H1 (cell line): ENCODE measurements around the gene CRCP. TPM values are rescaled to one million over a fixed set of nuclear protein-coding genes. Genes with fewer than 3 reads are reported as not detected.

Source experiments
- polyA plus RNA-seq, 7 experiments: library from polyadenylated mRNA; depleted of rRNA in 3 of 7; stranded (reverse) in 5 of 7; unstranded in 2 of 7; fragments of >200 nt in 5 of 7; fragments of 200-250 nt in 2 of 7; gene quantifications; 1 replicate in 5 of 7; 2 replicates in 1 of 7; 4 replicates in 1 of 7; pipeline versions ENCODE4 v1.2.1 to v1.2.3, GENCODE V29; 2011 to 2013; ENCODE audit warnings: missing spikeins in 2 of 7, mixed read lengths in 2 of 7
- total RNA-seq: library from RNA; stranded (reverse); fragmentation: NEBNext Ultra II Directional; extraction: Animal tissue kit (Norgen Biotek cat#: 25700); gene quantifications from 2 replicates; pipeline ENCODE4 v1.2.1, GENCODE V29; 2021

CRCP gene
- total and polyA plus RNA-seq, 2 of the 8 experiments (the other 6 are each of a cell fraction or from before 2014, with no cell fraction given) = 15.0 to 29.3 TPM

Other genes starting within 250 kb of the CRCP start
- gene VKORC1L1, start 241.8 kb upstream of the CRCP start, total RNA-seq = 43.9 and 45.3 TPM in 2 replicates
- gene VKORC1L1, start 241.8 kb upstream of the CRCP start, polyA plus RNA-seq (2011; rRNA removed) = 10.6 and 12.7 TPM in 2 replicates
- gene GUSB, start 132.6 kb upstream of the CRCP start, total RNA-seq = 41.4 and 43.6 TPM in 2 replicates
- 71.3 and 107 TPM in 2 replicates for gene GUSB, start 132.6 kb upstream of the CRCP start, polyA plus RNA-seq (2011; rRNA removed)
- 23.3 and 23.4 TPM in 2 replicates for gene ASL, start 39.0 kb upstream of the CRCP start, total RNA-seq
- gene ASL, start 39.0 kb upstream of the CRCP start, polyA plus RNA-seq (2011; rRNA removed) = 35.3 and 44.9 TPM in 2 replicates
- gene TPST1, start 90.5 kb downstream of the CRCP start, total RNA-seq = 14.9 and 18.4 TPM in 2 replicates
- gene TPST1, start 90.5 kb downstream of the CRCP start, polyA plus RNA-seq (2011; rRNA removed) = 8.2 and 8.6 TPM in 2 replicates